ENCODE results near the gene PRKCE. TPM values are rescaled to one million over a fixed set of nuclear protein-coding genes. Genes with fewer than 3 reads are reported as not detected.

Gene PRKCE
- total RNA-seq, 1 donor = 12.5 TPM

DNA sequence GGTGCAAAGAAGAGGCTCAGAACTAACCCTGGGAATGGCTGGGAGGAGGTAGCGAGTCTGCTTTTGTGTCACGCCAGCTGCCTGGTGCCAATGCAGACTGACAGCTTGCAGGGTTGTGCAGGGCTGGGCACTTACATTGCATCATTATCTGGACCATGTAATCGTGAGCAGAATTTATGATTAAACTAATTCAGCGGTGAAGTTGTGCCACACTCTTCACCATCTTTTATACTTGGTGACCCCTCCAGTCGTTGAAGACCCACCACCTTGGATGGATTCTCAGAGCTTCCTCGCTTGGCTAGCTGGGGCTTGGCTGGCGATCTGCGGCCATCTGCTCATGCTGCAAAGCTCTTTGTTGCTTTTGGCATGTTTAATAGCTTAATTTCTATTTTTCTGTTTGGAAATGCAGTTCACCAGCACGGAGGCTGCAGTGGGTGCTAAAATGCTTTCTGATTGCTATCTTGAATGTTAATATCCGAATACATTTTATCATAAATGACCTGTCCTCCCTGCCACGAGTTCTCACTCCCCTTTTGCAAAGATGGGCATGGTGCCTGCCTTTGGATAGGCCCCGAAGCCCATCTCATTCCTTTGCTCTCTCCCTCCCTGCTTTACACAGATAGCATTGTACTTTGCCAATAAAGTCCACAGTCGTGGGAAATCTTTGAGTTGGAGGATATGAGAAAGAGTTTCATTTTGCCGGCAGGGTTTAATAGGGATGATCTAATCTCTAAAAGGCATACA, 188.2 kb downstream of the PRKCE start:
- no peak for TF ChIP-seq CTCF (IDR thresholded peaks at IDR 0.05; ENCODE audit: insufficient read depth, low read length)
- peak overlapping the region; percentile 43 for H3K4me3 ChIP-seq (ENCODE audit: low read depth, low read length)
- DNase-seq (ENCODE audit: low read depth) = peak; percentile 70

DNA sequence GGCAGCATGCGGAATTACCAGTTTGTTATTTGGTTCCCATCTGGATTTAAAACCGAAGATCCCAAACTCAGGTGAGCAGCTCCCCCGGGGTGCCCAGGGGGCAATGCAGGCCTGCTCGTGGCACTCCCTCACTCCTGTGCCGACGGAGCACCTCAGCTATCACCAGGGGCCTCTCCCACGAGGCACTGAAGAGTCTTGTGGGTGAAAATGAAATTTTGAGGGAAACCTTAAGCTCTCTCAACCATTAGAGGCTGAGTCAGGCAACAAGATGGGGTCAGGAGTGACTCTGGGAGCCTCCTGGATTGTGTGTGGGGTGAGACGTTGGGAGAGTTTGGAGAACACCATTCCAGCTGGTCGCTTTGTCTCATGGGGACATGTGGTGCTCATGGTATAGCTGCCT, 189.0 kb downstream of the PRKCE start:
- DNase-seq (ENCODE audit: low read depth) = no peak
- no peak for TF ChIP-seq CTCF (IDR thresholded peaks at IDR 0.05; ENCODE audit: insufficient read depth, low read length)
- no peak overlapping the region for H3K4me3 ChIP-seq (ENCODE audit: low read depth, low read length)

DNA sequence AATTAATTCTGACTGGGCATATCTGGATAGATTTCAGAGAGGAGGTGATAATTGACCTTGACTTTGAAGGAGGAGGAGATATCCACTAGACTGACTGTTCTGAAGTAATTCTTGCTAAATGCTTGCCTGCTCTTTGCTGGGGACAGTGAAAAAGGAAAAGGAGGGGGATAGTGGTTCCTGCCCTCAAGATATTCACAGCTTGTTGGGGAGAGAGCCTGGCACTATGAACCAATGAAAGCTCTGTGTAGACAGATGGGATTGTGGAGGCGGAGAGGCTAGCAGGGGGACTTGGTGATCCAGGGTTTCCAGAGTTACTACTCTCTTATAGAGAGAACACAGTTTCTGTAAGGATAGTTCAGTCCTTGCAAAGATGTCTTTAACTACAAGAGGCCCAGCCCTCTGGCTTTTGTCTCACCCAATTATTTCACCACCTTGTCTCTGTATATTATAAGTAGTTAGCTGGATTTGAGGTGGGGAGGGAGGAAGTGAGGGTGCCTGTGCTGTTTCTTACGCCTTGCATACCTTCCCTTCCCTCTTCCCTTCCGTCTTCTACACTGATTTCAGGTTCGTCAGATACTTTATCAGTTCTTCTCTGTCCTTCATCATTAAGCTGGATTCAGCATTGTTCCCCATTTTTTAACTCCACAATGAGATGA, 190.4 kb downstream of the PRKCE start:
- DNase-seq (ENCODE audit: low read depth) = no peak
- TF ChIP-seq CTCF (IDR thresholded peaks at IDR 0.05; ENCODE audit: insufficient read depth, low read length) = no peak
- no peak overlapping the region for H3K4me3 ChIP-seq (ENCODE audit: low read depth, low read length)

DNA sequence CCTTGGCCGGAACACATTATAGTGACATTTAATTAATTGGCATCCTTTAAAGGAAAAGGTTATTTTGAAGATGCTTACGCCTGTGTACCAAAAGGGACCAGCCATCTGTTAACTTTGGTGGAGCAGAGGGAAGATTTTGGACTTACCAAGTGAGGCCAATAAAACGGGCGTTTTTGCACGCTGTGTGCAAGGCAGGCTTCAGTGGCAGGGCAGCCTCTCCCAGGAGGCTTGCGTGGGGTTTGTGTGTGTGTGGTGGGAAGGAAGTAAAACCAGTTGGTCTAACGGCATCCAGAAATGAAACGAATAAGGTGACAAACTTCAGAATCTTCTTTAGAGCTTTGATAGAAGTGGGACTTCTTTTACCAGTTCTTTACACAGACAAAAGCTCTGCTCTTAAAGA, 191.7 kb downstream of the PRKCE start:
- no peak overlapping the region for H3K4me3 ChIP-seq (ENCODE audit: low read depth, low read length)
- TF ChIP-seq CTCF (IDR thresholded peaks at IDR 0.05; ENCODE audit: insufficient read depth, low read length) = no peak
- no peak for DNase-seq (ENCODE audit: low read depth)

- no peak for TF ChIP-seq CTCF (IDR thresholded peaks at IDR 0.05; ENCODE audit: insufficient read depth, low read length)
- no peak overlapping the region for H3K4me3 ChIP-seq (ENCODE audit: low read depth, low read length)
- DNase-seq (ENCODE audit: low read depth) = no peak
Observed at GRCh38 chr2:45844796-45845457, 193.5 kb downstream of the PRKCE start.

GRCh38 chr2:45845566-45845965, 194.1 kb downstream of the PRKCE start:
- H3K4me3 ChIP-seq (ENCODE audit: low read depth, low read length) = no peak overlapping the region
- DNase-seq (ENCODE audit: low read depth) = no peak
- no peak for TF ChIP-seq CTCF (IDR thresholded peaks at IDR 0.05; ENCODE audit: insufficient read depth, low read length)

Measured in fibroblast of the aortic adventitia (primary cell).